ENCODE measurements around the gene ITPRIPL2. TPM values are rescaled to one million over a fixed set of nuclear protein-coding genes. Genes with fewer than 3 reads are reported as not detected.

Gene ITPRIPL2
- polyA plus RNA-seq, 12 donors = 17.7 to 32.3 (median 23.7) TPM; not detected in 1

GRCh38 chr16:19116711-19117449, 3.1 kb downstream of the ITPRIPL2 start:
- DNase-seq = no peak

- DNase-seq = peak; percentile 64
Measured at GRCh38 chr16:19118938-19119431, 5.2 kb downstream of the ITPRIPL2 start.

GRCh38 chr16:19119564-19119963, 5.8 kb downstream of the ITPRIPL2 start:
- no peak for DNase-seq

GRCh38 chr16:19123535-19124178, 9.9 kb downstream of the ITPRIPL2 start:
- no peak for DNase-seq

GRCh38 chr16:19126300-19126699, 12.5 kb downstream of the ITPRIPL2 start:
- DNase-seq = no peak

GRCh38 chr16:19127205-19127604, 13.4 kb downstream of the ITPRIPL2 start:
- DNase-seq = no peak

- DNase-seq = no peak
Measured at GRCh38 chr16:19127674-19128131, 13.9 kb downstream of the ITPRIPL2 start.

GRCh38 chr16:19128454-19129200, 14.9 kb downstream of the ITPRIPL2 start:
- no peak for DNase-seq

GRCh38 chr16:19130385-19130784, 16.6 kb downstream of the ITPRIPL2 start:
- DNase-seq = no peak

- peak; percentile 71 for DNase-seq
Measured at GRCh38 chr16:19130852-19131824, 17.4 kb downstream of the ITPRIPL2 start.

GRCh38 chr16:19131825-19132218, 18.1 kb downstream of the ITPRIPL2 start:
- DNase-seq = no peak

GRCh38 chr16:19132255-19132654, 18.5 kb downstream of the ITPRIPL2 start:
- DNase-seq = no peak

- no peak for DNase-seq
Measured at GRCh38 chr16:19132898-19133297, 19.1 kb downstream of the ITPRIPL2 start.

GRCh38 chr16:19133600-19133999, 19.8 kb downstream of the ITPRIPL2 start:
- no peak for DNase-seq

- no peak for DNase-seq
Measured at GRCh38 chr16:19135201-19135842, 21.6 kb downstream of the ITPRIPL2 start.

- no peak for DNase-seq
Measured at GRCh38 chr16:19135896-19136438, 22.2 kb downstream of the ITPRIPL2 start.

- DNase-seq = no peak
Measured at GRCh38 chr16:19136549-19137196, 22.9 kb downstream of the ITPRIPL2 start.

- DNase-seq = no peak
Measured at GRCh38 chr16:19137201-19138128, 23.7 kb downstream of the ITPRIPL2 start.

- peak; percentile 58 for DNase-seq
Measured at GRCh38 chr16:19138601-19139000, 24.8 kb downstream of the ITPRIPL2 start.
